ENCODE measurements around the gene THRB. TPM values are rescaled to one million over a fixed set of nuclear protein-coding genes. Genes with fewer than 3 reads are reported as not detected.

The THRB gene
- total and polyA plus RNA-seq, 12 donors: 3.8 to 32.8 (median 26.0) TPM

DNA sequence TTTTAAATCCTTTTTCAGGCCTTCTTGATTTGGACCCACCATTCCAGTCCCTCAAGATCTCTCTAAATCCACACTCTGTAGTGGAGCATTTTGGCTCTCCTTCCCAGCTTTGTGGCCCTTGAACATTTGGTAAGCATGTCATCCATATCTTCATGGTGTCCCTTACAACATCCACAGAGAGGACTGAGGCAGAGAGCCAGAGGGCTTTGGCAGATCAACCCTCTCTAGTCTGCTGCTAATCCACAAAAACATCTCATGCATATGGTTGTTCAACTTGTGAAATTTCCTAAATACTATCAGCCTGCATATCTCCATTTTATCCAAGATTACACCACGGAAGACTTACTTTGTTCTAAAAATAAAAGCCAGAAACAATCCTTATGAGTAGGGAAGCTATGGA lies 23.2 kb downstream of the THRB start:
- Histone ChIP-seq H3K27ac (no peak overlapping the region), H3K9me3 (peaks cover 0 to 13% (median 0%) of the 10 kb centered on the region in 11 donors), H3K4me3 (no peak overlapping the region), H3K4me1 (peaks cover 0 to 16% (median 4%) of the 10 kb centered on the region in 9 donors), H3K36me3 (no peaks in the 10 kb centered on the region), H3K27me3 (no peaks in the 10 kb centered on the region)
- TF ChIP-seq, protein P1, sequence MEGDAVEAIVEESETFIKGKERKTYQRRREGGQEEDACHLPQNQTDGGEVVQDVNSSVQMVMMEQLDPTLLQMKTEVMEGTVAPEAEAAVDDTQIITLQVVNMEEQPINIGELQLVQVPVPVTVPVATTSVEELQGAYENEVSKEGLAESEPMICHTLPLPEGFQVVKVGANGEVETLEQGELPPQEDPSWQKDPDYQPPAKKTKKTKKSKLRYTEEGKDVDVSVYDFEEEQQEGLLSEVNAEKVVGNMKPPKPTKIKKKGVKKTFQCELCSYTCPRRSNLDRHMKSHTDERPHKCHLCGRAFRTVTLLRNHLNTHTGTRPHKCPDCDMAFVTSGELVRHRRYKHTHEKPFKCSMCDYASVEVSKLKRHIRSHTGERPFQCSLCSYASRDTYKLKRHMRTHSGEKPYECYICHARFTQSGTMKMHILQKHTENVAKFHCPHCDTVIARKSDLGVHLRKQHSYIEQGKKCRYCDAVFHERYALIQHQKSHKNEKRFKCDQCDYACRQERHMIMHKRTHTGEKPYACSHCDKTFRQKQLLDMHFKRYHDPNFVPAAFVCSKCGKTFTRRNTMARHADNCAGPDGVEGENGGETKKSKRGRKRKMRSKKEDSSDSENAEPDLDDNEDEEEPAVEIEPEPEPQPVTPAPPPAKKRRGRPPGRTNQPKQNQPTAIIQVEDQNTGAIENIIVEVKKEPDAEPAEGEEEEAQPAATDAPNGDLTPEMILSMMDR (IDR thresholded peaks at IDR 0.05): no peak
- DNase-seq: no peak
- ATAC-seq: peak in 3 of 8 donors; percentile 15 to 64 (median 44)
- intact Hi-C loops (cut with DNase I): no loop called here
- WGBS, 2 donors: 17 to 42% methylated on average over 1 of the region's 1 CpG

GRCh38 chr3:24470277-24470676 lies 24.4 kb downstream of the THRB start:
- no peak for ATAC-seq
- intact Hi-C loops (cut with DNase I): no loop called here
- 88 to 91% methylated on average over 4 of the region's 4 CpGs for WGBS, 2 donors

DNA sequence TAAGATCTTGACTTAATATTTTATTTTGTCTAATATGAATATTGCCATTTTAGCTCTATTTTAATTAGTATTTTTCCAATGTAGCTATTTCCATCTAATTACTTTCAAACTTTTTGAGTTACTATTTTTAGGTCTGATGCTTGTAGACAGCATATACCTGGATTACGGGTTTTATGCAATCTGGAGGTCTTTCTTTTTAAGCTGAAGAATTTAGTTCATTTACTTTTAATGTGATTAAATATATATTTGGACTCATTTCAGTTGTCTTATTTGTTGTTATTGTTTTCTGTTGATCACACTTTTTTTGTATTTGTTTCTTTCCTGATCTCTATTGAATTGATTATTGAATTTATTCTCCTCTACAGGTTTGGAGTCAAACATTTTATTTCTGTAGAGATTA lies 30.3 kb downstream of the THRB start:
- intact Hi-C loops (cut with DNase I): no loop called here

More at GRCh38 chr3:24470277-24470676, 24.4 kb downstream of the THRB start:
- no peak overlapping the region for H3K27ac ChIP-seq
- peaks cover 0 to 13% (median 0%) of the 10 kb centered on the region in 11 donors for H3K9me3 ChIP-seq
- no peak overlapping the region for H3K4me3 ChIP-seq
- DNase-seq: no peak
- no peaks in the 10 kb centered on the region for H3K36me3 ChIP-seq
- TF ChIP-seq, protein P1 (IDR thresholded peaks at IDR 0.05): no peak
- H3K27me3 ChIP-seq: no peaks in the 10 kb centered on the region
- H3K4me1 ChIP-seq: peaks cover 0 to 8% (median 0%) of the 10 kb centered on the region in 9 donors

DNA sequence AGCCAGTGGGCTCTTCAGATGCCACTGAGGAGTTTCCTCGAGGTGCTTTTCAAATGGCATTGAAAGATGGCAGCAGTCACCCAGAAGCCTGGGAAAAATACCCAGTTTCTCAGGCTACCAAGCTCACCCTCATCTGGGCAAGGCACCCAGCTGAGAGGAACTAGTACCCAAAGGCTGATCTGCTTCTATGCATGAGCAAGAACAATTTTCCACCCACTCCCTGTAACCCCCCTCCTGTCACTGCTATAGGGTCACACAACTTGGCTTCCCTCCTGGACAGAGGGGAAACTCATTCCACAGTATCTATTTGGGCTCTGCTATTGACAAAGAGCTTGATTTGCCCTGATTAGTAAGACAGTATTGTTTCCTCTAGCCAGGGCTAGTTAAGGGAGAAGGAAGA lies 31.9 kb downstream of the THRB start:
- intact Hi-C loops (cut with DNase I): no loop called here
- Histone ChIP-seq H3K4me1 (peaks cover 0 to 15% (median 8%) of the 10 kb centered on the region in 9 donors), H3K9me3 (peaks cover 0 to 21% (median 0%) of the 10 kb centered on the region in 11 donors), H3K27ac (no peak overlapping the region), H3K27me3 (no peaks in the 10 kb centered on the region), H3K4me3 (no peak overlapping the region), H3K36me3 (no peaks in the 10 kb centered on the region)
- DNase-seq: no peak
- TF ChIP-seq, protein P1 (IDR thresholded peaks at IDR 0.05): no peak
- WGBS, 2 donors: 57 to 61% methylated on average over 1 of the region's 1 CpG
- peak in 2 of 8 donors; percentile 11 to 60 for ATAC-seq

More for the DNA sequence above, 30.3 kb downstream of the THRB start:
- 96 to 97% methylated on average over 1 of the region's 1 CpG for WGBS, 2 donors
- Histone ChIP-seq H3K27ac (no peak overlapping the region), H3K9me3 (peaks cover 0 to 25% (median 0%) of the 10 kb centered on the region in 11 donors), H3K4me3 (no peak overlapping the region), H3K4me1 (peaks cover 0 to 15% (median 8%) of the 10 kb centered on the region in 9 donors), H3K27me3 (no peaks in the 10 kb centered on the region), H3K36me3 (no peaks in the 10 kb centered on the region)
- DNase-seq: no peak
- no peak for ATAC-seq
- TF ChIP-seq, protein P1 (IDR thresholded peaks at IDR 0.05): no peak
